GM19023 (cell line): ENCODE measurements around the gene TEAD1.

Experiments used
- ATAC-seq: cut with Tn5 transposase; IDR thresholded peaks from one replicate; pipeline ENCODE4 v1.9.1; 2021; ENCODE audit warnings: mild to moderate bottlenecking, moderate library complexity; ENCODE audit not compliant: unreplicated experiment

The TEAD1 gene

GRCh38 chr11:12685229-12685628 is 11.0 kb downstream of the TEAD1 start:
- no peak for ATAC-seq

- ATAC-seq, result no peak
These were observed 12.2 kb downstream of the TEAD1 start for GRCh38 chr11:12686246-12687060.

- ATAC-seq, result no peak
These were observed 13.0 kb downstream of the TEAD1 start for GRCh38 chr11:12687216-12687623.

- ATAC-seq, result no peak
These were observed 13.5 kb downstream of the TEAD1 start for GRCh38 chr11:12687740-12688139.

GRCh38 chr11:12689029-12689755 is 15.0 kb downstream of the TEAD1 start:
- ATAC-seq, result no peak

- no peak for ATAC-seq
These were observed 16.4 kb downstream of the TEAD1 start for GRCh38 chr11:12690663-12691062.

- no peak for ATAC-seq
These were observed 17.3 kb downstream of the TEAD1 start for GRCh38 chr11:12691473-12691872.

GRCh38 chr11:12692229-12693075 is 18.2 kb downstream of the TEAD1 start:
- no peak for ATAC-seq

- no peak for ATAC-seq
These were observed 18.9 kb downstream of the TEAD1 start for GRCh38 chr11:12693094-12693478.

- ATAC-seq, result no peak
These were observed 19.4 kb downstream of the TEAD1 start for GRCh38 chr11:12693479-12694182.

- no peak for ATAC-seq
These were observed 19.9 kb downstream of the TEAD1 start for GRCh38 chr11:12694183-12694531.

GRCh38 chr11:12695221-12695794 is 21.1 kb downstream of the TEAD1 start:
- ATAC-seq, result no peak

- ATAC-seq, result no peak
These were observed 21.7 kb downstream of the TEAD1 start for GRCh38 chr11:12695873-12696272.

GRCh38 chr11:12696911-12697581 is 22.8 kb downstream of the TEAD1 start:
- ATAC-seq, result no peak

- ATAC-seq, result no peak
These were observed 23.8 kb downstream of the TEAD1 start for GRCh38 chr11:12698048-12698447.

- ATAC-seq, result no peak
These were observed 27.8 kb downstream of the TEAD1 start for GRCh38 chr11:12701811-12702592.

GRCh38 chr11:12702999-12703453 is 28.8 kb downstream of the TEAD1 start:
- no peak for ATAC-seq

- no peak for ATAC-seq
These were observed 29.8 kb downstream of the TEAD1 start for GRCh38 chr11:12704049-12704448.

GRCh38 chr11:12705874-12706273 is 31.7 kb downstream of the TEAD1 start:
- no peak for ATAC-seq
